ENCODE measurements around the gene RAPGEF2.

The RAPGEF2 gene

DNA sequence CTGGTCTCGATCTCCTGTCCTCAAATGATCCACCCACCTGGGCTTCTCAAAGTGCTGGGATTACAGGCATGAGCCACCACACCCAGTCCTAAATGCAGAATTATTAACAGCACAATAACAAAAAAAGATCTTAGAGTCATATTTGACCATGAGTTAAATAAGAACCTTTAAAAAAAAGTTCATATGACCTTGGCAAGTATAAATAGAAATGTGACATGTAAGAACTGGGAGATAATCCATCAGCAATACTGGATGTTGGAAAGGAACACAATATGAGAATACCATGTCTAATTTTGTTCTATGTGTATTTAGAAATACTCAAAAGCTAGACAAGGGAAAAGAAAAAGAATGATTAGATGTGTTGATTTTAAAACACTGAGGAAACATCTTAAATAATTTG is 231.6 kb downstream of the RAPGEF2 start:
- no peak for DNase-seq

- DNase-seq, result no peak
Observed at GRCh38 chr4:159337041-159337440, 234.2 kb downstream of the RAPGEF2 start.

GRCh38 chr4:159341522-159341921 is 238.6 kb downstream of the RAPGEF2 start:
- DNase-seq, result no peak

GRCh38 chr4:159342374-159342773 is 239.5 kb downstream of the RAPGEF2 start:
- no peak for DNase-seq

DNA sequence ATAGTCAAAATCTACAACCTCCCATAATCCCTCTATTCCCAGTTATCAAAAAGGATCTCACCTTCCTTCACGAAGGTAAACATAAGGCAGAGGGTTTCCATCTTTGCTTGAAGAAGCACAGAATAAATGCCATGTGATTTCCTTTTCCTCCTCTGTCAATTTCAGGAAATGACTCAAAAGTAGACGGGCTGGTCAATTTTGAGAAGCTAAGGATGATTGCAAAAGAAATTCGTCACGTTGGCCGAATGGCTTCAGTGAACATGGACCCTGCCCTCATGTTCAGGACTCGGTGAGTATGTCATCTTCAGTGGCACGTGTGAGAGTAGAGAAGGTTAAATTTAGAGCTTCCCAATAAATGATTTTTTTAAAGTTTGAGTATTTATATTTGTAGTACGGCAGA is 240.2 kb downstream of the RAPGEF2 start:
- no peak for DNase-seq

- DNase-seq, result no peak
Observed at GRCh38 chr4:159344877-159345276, 242.0 kb downstream of the RAPGEF2 start.

DNA sequence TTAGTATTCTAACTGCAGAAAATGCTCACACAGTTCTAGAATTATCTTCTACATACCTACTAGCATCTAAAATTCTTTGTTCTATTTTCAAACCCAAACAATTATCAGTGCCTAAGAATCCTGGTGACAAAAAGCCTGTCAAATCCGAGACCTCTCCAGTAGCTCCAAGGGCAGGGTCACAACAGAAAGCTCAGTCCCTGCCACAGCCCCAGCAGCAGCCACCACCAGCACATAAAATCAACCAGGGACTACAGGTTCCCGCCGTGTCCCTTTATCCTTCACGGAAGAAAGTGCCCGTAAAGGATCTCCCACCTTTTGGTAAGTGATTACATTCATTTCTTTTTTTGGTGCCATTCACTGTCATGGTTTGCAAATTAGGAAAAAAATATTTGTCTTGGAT is 243.8 kb downstream of the RAPGEF2 start:
- DNase-seq, result no peak

- DNase-seq, result no peak
Observed at GRCh38 chr4:159347813-159348212, 244.9 kb downstream of the RAPGEF2 start.

DNA sequence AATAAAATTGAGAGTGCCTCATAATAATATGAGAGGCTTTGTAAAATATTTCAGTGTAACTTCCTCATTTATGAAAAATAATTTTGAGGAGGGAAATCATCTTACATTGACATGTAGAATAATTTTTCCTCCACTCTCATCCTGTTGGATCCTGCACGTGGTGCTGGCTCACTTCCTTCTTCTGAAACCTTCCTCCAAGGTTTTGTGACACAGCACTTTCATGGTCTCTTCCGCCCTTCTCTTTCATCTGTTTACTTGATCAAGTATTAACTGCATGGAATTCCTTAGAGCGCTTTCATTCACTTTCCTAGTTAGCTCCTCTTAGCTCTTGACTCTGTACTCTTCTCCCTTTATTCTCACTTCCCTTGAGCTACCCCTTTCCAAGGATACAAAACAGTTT is 246.5 kb downstream of the RAPGEF2 start:
- DNase-seq, result no peak

DNA sequence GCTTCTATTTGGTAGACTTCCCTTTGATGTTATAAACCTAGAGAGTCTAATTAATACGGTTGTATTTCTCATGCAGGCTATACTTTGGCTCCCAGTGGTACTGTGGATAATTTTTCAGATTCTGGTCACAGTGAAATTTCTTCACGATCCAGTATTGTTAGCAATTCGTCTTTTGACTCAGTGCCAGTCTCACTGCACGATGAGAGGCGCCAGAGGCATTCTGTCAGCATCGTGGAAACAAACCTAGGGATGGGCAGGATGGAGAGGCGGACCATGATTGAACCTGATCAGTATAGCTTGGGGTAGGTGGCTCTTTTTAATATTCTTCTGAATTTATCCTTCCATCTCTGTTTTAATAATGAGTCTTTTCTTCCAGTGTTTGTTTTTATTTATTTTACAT is 249.7 kb downstream of the RAPGEF2 start:
- DNase-seq, result no peak

- DNase-seq, result no peak
Observed at GRCh38 chr4:159353422-159354116, 250.7 kb downstream of the RAPGEF2 start.

DNA sequence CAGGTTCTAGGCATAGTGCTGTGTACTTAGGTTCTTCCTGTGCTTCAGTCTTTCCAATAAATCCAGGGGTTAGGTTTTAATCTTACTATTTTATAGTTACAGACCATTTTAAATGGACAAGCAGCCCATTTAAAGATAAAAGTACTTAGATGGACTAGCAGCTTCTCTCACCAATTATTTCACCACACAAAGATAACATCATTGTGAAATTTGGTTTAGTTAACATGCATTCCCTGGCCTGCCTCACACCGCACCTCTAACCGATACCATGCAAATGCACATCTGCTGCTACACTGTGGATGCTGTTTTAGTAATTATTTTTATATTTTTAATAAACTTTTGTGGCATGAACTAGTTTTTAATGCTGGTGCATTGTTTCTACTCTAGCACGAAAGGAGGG is 252.6 kb downstream of the RAPGEF2 start:
- DNase-seq, result no peak

GRCh38 chr4:159357350-159357749 is 254.5 kb downstream of the RAPGEF2 start:
- DNase-seq, result no peak

GRCh38 chr4:159358226-159358625 is 255.3 kb downstream of the RAPGEF2 start:
- DNase-seq, result no peak

DNA sequence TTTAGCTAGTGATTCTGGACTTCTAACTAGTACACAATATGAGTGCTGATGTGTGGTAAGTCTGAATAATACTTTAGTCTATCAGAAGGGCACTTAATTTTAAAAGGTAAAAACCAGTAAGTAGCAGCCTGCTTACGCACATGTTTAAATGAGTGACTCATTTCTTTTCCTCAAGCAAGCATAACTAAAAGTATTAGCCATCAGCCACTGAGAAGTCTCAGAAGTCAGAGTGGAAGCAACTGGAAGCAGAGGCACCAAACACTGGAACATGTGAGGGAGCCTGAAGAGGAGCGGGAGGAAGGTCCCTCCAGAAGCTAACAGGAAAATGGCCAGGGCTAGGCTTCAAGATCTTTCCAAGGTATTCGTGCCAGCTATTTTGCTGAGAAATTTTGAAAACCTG is 257.7 kb downstream of the RAPGEF2 start:
- no peak for DNase-seq

DNA sequence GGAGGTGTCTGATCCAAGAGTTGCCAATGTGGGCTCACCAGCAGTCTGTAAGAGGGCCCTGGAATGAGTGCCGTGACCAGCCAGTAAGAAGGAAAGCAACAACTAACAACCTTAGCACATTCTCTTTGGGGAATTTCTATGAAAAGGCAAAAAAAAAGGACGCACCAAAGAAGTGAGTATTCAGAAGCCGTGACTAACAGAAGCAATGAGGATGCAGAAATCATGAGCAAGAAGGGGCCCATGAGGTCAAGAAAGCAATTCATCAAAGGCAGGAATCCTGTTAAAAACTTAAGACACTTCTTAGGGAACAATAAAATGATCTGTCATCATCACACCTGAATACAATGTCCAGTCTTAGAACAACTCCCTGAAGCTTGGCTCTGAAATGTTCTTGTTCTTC is 260.5 kb downstream of the RAPGEF2 start:
- DNase-seq, result no peak

DNA sequence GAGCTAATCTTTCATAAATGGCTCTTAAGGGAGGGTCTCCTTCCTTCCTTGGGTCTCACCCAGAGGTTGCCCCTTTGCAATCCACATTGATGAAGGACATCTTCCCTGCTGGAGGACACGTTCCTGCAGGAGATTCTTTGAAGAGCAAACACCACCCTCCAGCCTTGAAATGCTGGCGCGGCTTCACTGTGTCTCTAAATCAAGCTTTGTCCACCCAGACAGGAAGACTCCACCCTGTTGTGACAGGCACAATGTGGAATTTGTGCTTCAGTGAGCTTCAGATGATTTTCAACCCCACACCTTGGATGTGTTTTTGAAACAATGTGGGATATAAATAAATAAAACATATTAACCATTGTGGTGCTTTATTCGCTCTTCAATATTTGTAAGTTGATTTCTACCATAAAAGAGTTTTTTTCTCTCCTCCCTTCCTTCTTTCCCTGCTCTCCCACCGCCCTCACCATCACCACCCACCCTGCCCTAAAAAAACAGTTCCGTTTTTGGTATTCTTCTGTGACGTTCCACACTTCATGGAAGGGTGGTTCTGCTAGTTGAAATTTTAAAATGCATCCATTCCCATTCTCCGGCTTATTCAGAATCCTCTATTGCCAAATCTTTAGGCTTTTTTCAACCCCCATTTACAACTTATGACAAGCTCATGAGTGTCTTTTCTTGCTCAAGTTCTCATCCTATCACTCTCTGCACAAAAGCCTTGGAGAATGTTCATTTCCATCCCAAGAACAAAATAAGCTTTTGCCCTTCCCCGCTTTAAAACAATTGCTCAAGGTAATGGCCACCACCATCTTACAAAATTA is 264.3 kb downstream of the RAPGEF2 start:
- no peak for DNase-seq

DNA sequence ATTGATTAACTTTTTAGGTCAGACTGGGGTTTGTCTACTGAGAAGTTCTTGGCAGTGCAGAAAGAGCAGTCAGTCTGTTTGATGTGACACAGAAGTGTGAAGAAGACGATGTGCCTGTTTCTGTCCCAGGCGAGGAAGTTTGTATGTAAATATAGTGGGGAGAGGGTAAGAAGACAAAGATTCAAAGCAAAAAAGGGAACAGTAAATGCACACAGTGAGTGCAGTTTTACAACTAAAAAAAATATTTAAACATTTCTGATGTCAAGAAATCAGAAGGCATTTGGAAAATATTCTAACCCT is 264.9 kb downstream of the RAPGEF2 start:
- no peak for DNase-seq

DNA sequence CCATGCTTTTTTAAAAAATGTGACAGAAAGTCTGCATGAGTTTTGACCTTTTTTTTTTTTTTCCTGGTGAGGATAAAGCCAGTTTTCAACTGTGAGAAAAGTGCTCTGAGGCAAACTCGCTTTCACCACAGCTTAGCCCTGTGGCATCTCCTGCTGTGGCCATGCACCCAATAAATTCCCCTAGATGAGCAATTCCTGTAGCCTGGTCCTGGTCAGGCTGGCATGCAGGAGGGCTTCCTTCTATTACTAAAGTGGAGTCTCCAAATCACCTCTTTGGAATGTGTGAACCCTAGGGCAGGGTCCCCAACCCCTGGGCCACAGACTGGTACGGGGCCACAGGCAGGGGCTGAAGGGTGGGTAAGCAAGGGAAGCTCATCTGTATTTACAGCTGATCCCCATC is 265.4 kb downstream of the RAPGEF2 start:
- no peak for DNase-seq

- DNase-seq, result no peak
Observed at GRCh38 chr4:159369256-159369655, 266.4 kb downstream of the RAPGEF2 start.

- DNase-seq, result no peak
Observed at GRCh38 chr4:159370286-159370685, 267.4 kb downstream of the RAPGEF2 start.

GRCh38 chr4:159374749-159375530 is 272.1 kb downstream of the RAPGEF2 start:
- DNase-seq, result no peak

DNA sequence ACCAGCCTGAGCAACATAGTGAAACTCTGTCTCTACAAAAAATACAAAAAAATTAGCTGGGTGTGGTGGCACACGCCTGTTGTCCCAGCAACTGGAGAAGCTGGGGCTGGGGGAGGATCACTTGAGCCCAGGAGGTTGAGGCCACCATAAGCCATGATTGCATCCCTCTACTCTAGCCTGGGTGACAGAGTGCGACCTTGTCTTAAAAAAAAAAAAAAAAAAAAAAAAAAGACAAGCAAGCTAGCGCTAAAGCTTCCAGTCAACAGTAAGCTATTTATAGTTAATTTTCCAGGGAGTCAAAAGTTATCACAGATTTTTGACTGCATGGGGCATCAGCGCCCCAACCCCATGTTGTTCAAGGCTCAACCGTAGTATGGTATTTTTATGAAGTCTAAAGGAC is 273.4 kb downstream of the RAPGEF2 start:
- DNase-seq, result no peak

GRCh38 chr4:159378056-159378616 is 275.3 kb downstream of the RAPGEF2 start:
- no peak for DNase-seq
